HCT116 (cell line): Measurements from ENCODE around the gene GALM. TPM values are rescaled to one million over a fixed set of nuclear protein-coding genes. Genes with fewer than 3 reads are reported as not detected.
"Not testable (repeated sequence)": the region's sequence is repeated elsewhere in the genome, so short reads cannot be mapped to it uniquely, and the experiment has no call there.

ENCODE experiments used
- ATAC-seq: fragments of 200-7000 bp; cut with Tn5 transposase; 2 replicates; pipeline ENCODE4 v1.9.1; 2020; ENCODE audit warnings: mild to moderate bottlenecking, moderate library complexity
- BruUV-seq: library from RNA; stranded (reverse); fragments of 400-500 nt; replicated peaks from 2 replicates; lab custom pipeline; 2021; lab: Mats Ljungman, UMichigan
- CTCF ChIA-PET: fragments of 300-600 bp; sonication (Branson Sonifier 250); formaldehyde crosslinking; loops from one replicate; lab custom pipeline; 2021; ENCODE audit warnings: antibody characterized with exemption; lab: Charles Lee
- POLR2A ChIA-PET: fragments of 300-600, 350-600 bp; sonication (Branson Sonifier 250); formaldehyde crosslinking; loops from one replicate; lab custom pipeline; 2021; ENCODE audit warnings: antibody characterized with exemption; lab: Charles Lee
- RAD21 ChIA-PET, 2 experiments: fragments of 300-600 bp; sonication (Branson Sonifier 250); formaldehyde crosslinking; loops; one replicate each; lab custom pipeline; 2023; ENCODE audit warnings: low total read pairs in 2 of 2; ENCODE audit not compliant: uncharacterized antibody in 2 of 2, unreplicated experiment in 2 of 2, low non-redundant PET in 1 of 2; lab: Charles Lee
- DNase-seq: peaks from one replicate; pipeline ENCODE4 v3.0.0-alpha.2; 2010; ENCODE audit warnings: low read depth, low spot score
- H2AFZ ChIP-seq: fragments of 200-600 bp; shearing (Covaris generic), sonication (generic); 2 replicates; pipeline ENCODE4 v1.6.1; 2017; ENCODE audit warnings: low read depth, mixed run types, mixed read lengths, antibody characterized with exemption, low read length; ENCODE audit not compliant: poor library complexity, severe bottlenecking
- H3K27ac ChIP-seq: 2 replicates; pipeline ENCODE4 v1.5.1; 2012; ENCODE audit warnings: low read depth, low read length
- H3K27me3 ChIP-seq: fragments of 200-600 bp; sonication (generic); 2 replicates; pipeline ENCODE4 v1.6.1; 2016; ENCODE audit warnings: mixed run types, low read length, mixed read lengths; ENCODE audit not compliant: insufficient read depth
- H3K36me3 ChIP-seq, 2 experiments: fragments of 200-500 bp in 1 of 2; fragments of 200-600 bp in 1 of 2; sonication (Bioruptor generic) in 1 of 2; sonication (generic) in 1 of 2; 2 replicates each; pipeline versions ENCODE4 v1.5.1 to v1.6.1; 2014 to 2016; ENCODE audit warnings: low read length in 2 of 2, inconsistent platforms in 1 of 2, mixed read lengths in 1 of 2, mixed run types in 1 of 2; ENCODE audit not compliant: insufficient read depth in 2 of 2, control insufficient read depth in 1 of 2
- H3K4me1 ChIP-seq, 2 experiments: fragments of 200-600 bp in 1 of 2; sonication (generic) in 1 of 2; 2 replicates each; pipeline versions ENCODE4 v1.5.1 to v1.6.1; 2012 to 2017; ENCODE audit warnings: low read length in 2 of 2, inconsistent platforms in 1 of 2, mild to moderate bottlenecking in 1 of 2, mixed read lengths in 1 of 2, mixed run types in 1 of 2, moderate library complexity in 1 of 2; ENCODE audit not compliant: insufficient read depth in 2 of 2, control insufficient read depth in 1 of 2
- H3K4me2 ChIP-seq: fragments of 200-600 bp; sonication (generic); 2 replicates; pipeline ENCODE4 v1.6.1; 2017; ENCODE audit warnings: mixed run types, low read length, mixed read lengths
- H3K4me3 ChIP-seq, 2 experiments: fragments of 200-600 bp in 1 of 2; sonication (generic) in 1 of 2; replicated peaks in 1 of 2; 2 replicates each; pipeline ENCODE4 v1.5.1; 2011 to 2016; ENCODE audit warnings: low read length in 2 of 2, control low read depth in 1 of 2, low read depth in 1 of 2, mild to moderate bottlenecking in 1 of 2, mixed read lengths in 1 of 2, mixed run types in 1 of 2
- H3K79me2 ChIP-seq: fragments of 200-600 bp; sonication (generic); 2 replicates; pipeline ENCODE4 v1.6.1; 2017; ENCODE audit warnings: mild to moderate bottlenecking, mixed run types, low read length, moderate library complexity, mixed read lengths; ENCODE audit not compliant: insufficient read depth
- H3K9ac ChIP-seq: fragments of 200-600 bp; sonication (generic); 2 replicates; pipeline ENCODE4 v1.6.1; 2016; ENCODE audit warnings: low read length, mixed read lengths
- H3K9me2 ChIP-seq: fragments of 200-600 bp; sonication (generic), shearing (Covaris generic); 2 replicates; pipeline ENCODE4 v1.6.1; 2017; ENCODE audit warnings: mixed run types, mild to moderate bottlenecking, moderate library complexity; ENCODE audit not compliant: insufficient read depth
- H3K9me3 ChIP-seq, 2 experiments: fragments of 200-500 bp in 1 of 2; fragments of 200-600 bp in 1 of 2; sonication (Bioruptor generic) in 1 of 2; sonication (generic) in 1 of 2; 2 replicates each; pipeline ENCODE4 v1.6.1; 2014 to 2017; ENCODE audit warnings: low read length in 2 of 2, mixed read lengths in 2 of 2, inconsistent platforms in 1 of 2, low read depth in 1 of 2, mild to moderate bottlenecking in 1 of 2, mixed run types in 1 of 2, moderate library complexity in 1 of 2; ENCODE audit not compliant: control insufficient read depth in 1 of 2, insufficient read depth in 1 of 2
- H4K20me1 ChIP-seq: fragments of 200-600 bp; sonication (generic), shearing (Covaris generic); 2 replicates; pipeline ENCODE4 v1.6.1; 2017; ENCODE audit warnings: mixed run types, mild to moderate bottlenecking, moderate library complexity; ENCODE audit not compliant: insufficient read depth
- CBX3 ChIP-seq: IDR thresholded peaks from 2 replicates; pipeline ENCODE4 v1.6.1; 2012; ENCODE audit warnings: low read depth
- CEBPB ChIP-seq: IDR thresholded peaks from 2 replicates; pipeline ENCODE4 v1.6.1; 2012; ENCODE audit warnings: low read depth
- EGR1 ChIP-seq: IDR thresholded peaks from 2 replicates; pipeline ENCODE4 v1.6.1; 2012; ENCODE audit warnings: low read depth
- EZH2phosphoT487 ChIP-seq: fragments of 200-600 bp; IDR thresholded peaks from 2 replicates; pipeline ENCODE4 v1.6.1; 2018; ENCODE audit warnings: antibody characterized with exemption, borderline replicate concordance
- FOSL1 ChIP-seq: IDR thresholded peaks from 2 replicates; pipeline ENCODE4 v1.6.1; 2012; ENCODE audit warnings: low read depth
- JUND ChIP-seq: IDR thresholded peaks from 2 replicates; pipeline ENCODE4 v1.6.1; 2012
- POLR2A ChIP-seq: IDR thresholded peaks from 2 replicates; pipeline ENCODE4 v1.7.0; 2011; ENCODE audit warnings: borderline replicate concordance; ENCODE audit not compliant: insufficient read depth, insufficient read length; ENCODE audit errors: extremely low read depth
- POLR2AphosphoS5 ChIP-seq: IDR thresholded peaks from 2 replicates; pipeline ENCODE4 v1.6.1; 2011; ENCODE audit warnings: mild to moderate bottlenecking, low read depth, low read length, moderate library complexity
- RAD21 ChIP-seq: IDR thresholded peaks from 2 replicates; pipeline ENCODE4 v1.6.1; 2012; ENCODE audit warnings: low read depth, mild to moderate bottlenecking
- SP1 ChIP-seq: IDR thresholded peaks from 2 replicates; pipeline ENCODE4 v1.6.1; 2012; ENCODE audit warnings: low read depth
- SRF ChIP-seq: IDR thresholded peaks from 2 replicates; pipeline ENCODE4 v1.6.1; 2012; ENCODE audit warnings: low read depth
- TCF7L2 ChIP-seq: IDR thresholded peaks from 2 replicates; pipeline ENCODE4 v1.7.0; 2011; ENCODE audit warnings: borderline replicate concordance, inconsistent platforms; ENCODE audit not compliant: insufficient read depth, insufficient read length; ENCODE audit errors: extremely low read depth
- YY1 ChIP-seq: IDR thresholded peaks from 2 replicates; pipeline ENCODE4 v1.6.1; 2011; ENCODE audit warnings: low read length, low read depth, moderate library complexity, mild to moderate bottlenecking; ENCODE audit not compliant: insufficient replicate concordance; ENCODE audit errors: extremely low read depth
- ZFX ChIP-seq: fragments of 450-650 bp; IDR thresholded peaks from 2 replicates; pipeline ENCODE4 v1.6.1; 2017
- ZNF274 ChIP-seq: fragments of 200-500 bp; sonication (Bioruptor generic); IDR thresholded peaks from 2 replicates; pipeline ENCODE4 v1.6.1; 2014; ENCODE audit warnings: mild to moderate bottlenecking, low read depth, low read length, inconsistent platforms
- intact Hi-C: fragments of 100-400 bp; cut with micrococcal nuclease; formaldehyde crosslinking; loops from 2 replicates; pipeline ENCODE4 v1.10.0; 2022
- total RNA-seq: library from RNA; stranded (reverse); gene quantifications from one replicate; pipeline ENCODE4 v1.2.1, GENCODE V29; 2021; ENCODE audit not compliant: unreplicated experiment
- TF ChIP-seq, protein P1 (sequence below), 3 experiments: fragments of 200-600 bp in 1 of 3; sonication (generic) in 1 of 3; IDR thresholded peaks in 2 of 3; conservative IDR thresholded peaks in 1 of 3; 2 replicates each; pipeline ENCODE4 v1.5.1; 2012 to 2017; ENCODE audit warnings: low read depth in 2 of 3, low read length in 2 of 3, antibody characterized with exemption in 1 of 3, borderline replicate concordance in 1 of 3, control low read depth in 1 of 3, mild to moderate bottlenecking in 1 of 3, mixed read lengths in 1 of 3, mixed run types in 1 of 3, moderate library complexity in 1 of 3; ENCODE audit not compliant: insufficient read depth in 1 of 3
- TF ChIP-seq, protein P2 (sequence below): IDR thresholded peaks from 2 replicates; pipeline ENCODE4 v1.6.1; 2012
- TF ChIP-seq, protein P3 (sequence below): IDR thresholded peaks from 2 replicates; pipeline ENCODE4 v1.6.1; 2012; ENCODE audit warnings: low read depth
- TF ChIP-seq, protein P4 (sequence below): IDR thresholded peaks from 2 replicates; pipeline ENCODE4 v1.6.1; 2012

Gene GALM
- total RNA-seq, 1 experiment from 2014 or later = 10.2 TPM

DNA sequence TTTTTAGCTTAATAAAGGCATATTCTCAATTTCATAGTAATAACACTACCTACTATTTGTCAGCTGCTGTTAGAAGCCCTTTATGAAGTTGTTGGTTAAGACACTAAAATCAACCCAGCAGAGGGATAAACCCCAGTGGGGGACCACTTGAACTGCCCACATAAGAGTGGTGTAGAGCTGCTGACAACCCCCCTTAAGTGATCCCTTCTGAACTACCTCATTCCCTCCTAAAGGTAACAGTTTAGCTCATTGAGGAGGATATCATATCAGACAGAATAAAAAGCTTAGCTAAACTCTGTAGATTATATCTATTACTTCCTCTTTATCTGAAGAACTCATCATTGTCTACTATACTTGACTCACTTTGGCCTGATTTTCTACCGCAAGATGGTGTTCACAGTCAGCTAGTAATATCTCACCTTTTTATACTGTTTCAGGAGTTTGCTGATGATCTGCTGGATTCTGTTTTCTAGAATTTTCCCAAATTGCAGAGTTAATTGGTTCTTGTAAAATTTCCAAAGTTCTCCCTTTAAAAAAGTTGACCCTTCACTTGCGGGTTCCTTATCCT, 16.2 kb downstream of the GALM start:
- RAD21 ChIA-PET = no interaction called here
- no TSS peak for BruUV-seq
- intact Hi-C loops = no loop called here
- TF ChIP-seq ZNF274 = no peak
- TF ChIP-seq POLR2AphosphoS5 = no peak
- TF ChIP-seq POLR2A = no peak
- no peak for TF ChIP-seq FOSL1
- no peak for TF ChIP-seq SP1
- no peak for TF ChIP-seq JUND
- no peak for TF ChIP-seq YY1
- no peak for TF ChIP-seq ZFX
- TF ChIP-seq, protein P1, sequence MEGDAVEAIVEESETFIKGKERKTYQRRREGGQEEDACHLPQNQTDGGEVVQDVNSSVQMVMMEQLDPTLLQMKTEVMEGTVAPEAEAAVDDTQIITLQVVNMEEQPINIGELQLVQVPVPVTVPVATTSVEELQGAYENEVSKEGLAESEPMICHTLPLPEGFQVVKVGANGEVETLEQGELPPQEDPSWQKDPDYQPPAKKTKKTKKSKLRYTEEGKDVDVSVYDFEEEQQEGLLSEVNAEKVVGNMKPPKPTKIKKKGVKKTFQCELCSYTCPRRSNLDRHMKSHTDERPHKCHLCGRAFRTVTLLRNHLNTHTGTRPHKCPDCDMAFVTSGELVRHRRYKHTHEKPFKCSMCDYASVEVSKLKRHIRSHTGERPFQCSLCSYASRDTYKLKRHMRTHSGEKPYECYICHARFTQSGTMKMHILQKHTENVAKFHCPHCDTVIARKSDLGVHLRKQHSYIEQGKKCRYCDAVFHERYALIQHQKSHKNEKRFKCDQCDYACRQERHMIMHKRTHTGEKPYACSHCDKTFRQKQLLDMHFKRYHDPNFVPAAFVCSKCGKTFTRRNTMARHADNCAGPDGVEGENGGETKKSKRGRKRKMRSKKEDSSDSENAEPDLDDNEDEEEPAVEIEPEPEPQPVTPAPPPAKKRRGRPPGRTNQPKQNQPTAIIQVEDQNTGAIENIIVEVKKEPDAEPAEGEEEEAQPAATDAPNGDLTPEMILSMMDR (IDR thresholded peaks at IDR 0.05 in 2 of 3, conservative IDR thresholded peaks at IDR 0.05 in 1 of 3; ENCODE audit: borderline replicate concordance in 1 of 3, insufficient read depth in 1 of 3, low read depth in 2 of 3, low read length in 2 of 3) = no peak
- TF ChIP-seq RAD21 = no peak
- no peak for TF ChIP-seq SRF
- no peak for TF ChIP-seq CBX3
- no peak for TF ChIP-seq EZH2phosphoT487
- no peak for TF ChIP-seq CEBPB
- TF ChIP-seq, protein P2, sequence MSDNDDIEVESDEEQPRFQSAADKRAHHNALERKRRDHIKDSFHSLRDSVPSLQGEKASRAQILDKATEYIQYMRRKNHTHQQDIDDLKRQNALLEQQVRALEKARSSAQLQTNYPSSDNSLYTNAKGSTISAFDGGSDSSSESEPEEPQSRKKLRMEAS = no peak
- TF ChIP-seq EGR1 = no peak
- TF ChIP-seq, protein P3, sequence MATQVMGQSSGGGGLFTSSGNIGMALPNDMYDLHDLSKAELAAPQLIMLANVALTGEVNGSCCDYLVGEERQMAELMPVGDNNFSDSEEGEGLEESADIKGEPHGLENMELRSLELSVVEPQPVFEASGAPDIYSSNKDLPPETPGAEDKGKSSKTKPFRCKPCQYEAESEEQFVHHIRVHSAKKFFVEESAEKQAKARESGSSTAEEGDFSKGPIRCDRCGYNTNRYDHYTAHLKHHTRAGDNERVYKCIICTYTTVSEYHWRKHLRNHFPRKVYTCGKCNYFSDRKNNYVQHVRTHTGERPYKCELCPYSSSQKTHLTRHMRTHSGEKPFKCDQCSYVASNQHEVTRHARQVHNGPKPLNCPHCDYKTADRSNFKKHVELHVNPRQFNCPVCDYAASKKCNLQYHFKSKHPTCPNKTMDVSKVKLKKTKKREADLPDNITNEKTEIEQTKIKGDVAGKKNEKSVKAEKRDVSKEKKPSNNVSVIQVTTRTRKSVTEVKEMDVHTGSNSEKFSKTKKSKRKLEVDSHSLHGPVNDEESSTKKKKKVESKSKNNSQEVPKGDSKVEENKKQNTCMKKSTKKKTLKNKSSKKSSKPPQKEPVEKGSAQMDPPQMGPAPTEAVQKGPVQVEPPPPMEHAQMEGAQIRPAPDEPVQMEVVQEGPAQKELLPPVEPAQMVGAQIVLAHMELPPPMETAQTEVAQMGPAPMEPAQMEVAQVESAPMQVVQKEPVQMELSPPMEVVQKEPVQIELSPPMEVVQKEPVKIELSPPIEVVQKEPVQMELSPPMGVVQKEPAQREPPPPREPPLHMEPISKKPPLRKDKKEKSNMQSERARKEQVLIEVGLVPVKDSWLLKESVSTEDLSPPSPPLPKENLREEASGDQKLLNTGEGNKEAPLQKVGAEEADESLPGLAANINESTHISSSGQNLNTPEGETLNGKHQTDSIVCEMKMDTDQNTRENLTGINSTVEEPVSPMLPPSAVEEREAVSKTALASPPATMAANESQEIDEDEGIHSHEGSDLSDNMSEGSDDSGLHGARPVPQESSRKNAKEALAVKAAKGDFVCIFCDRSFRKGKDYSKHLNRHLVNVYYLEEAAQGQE = no peak
- TF ChIP-seq TCF7L2 = no peak
- TF ChIP-seq, protein P4, sequence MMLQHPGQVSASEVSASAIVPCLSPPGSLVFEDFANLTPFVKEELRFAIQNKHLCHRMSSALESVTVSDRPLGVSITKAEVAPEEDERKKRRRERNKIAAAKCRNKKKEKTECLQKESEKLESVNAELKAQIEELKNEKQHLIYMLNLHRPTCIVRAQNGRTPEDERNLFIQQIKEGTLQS = no peak
- ATAC-seq (no peak), DNase-seq (no peak)
- no peaks in the 10 kb centered on the region for H3K4me1 ChIP-seq
- no peak overlapping the region for H3K4me3 ChIP-seq
- H3K27ac ChIP-seq = no peak overlapping the region
- no peaks in the 10 kb centered on the region for H3K79me2 ChIP-seq
- no peaks in the 10 kb centered on the region for H3K9me3 ChIP-seq
- CTCF ChIA-PET = no interaction called here
- H2AFZ ChIP-seq = no peak overlapping the region
- no peaks in the 10 kb centered on the region for H3K9me2 ChIP-seq
- H3K36me3 ChIP-seq = no peaks in the 10 kb centered on the region
- H3K9ac ChIP-seq = no peak overlapping the region
- no peaks in the 10 kb centered on the region; the same call in 1 of the 2 replicates for H4K20me1 ChIP-seq
- H3K4me2 ChIP-seq = no peak overlapping the region
- POLR2A ChIA-PET = no interaction called here
- H3K27me3 ChIP-seq = no peaks in the 10 kb centered on the region

DNA sequence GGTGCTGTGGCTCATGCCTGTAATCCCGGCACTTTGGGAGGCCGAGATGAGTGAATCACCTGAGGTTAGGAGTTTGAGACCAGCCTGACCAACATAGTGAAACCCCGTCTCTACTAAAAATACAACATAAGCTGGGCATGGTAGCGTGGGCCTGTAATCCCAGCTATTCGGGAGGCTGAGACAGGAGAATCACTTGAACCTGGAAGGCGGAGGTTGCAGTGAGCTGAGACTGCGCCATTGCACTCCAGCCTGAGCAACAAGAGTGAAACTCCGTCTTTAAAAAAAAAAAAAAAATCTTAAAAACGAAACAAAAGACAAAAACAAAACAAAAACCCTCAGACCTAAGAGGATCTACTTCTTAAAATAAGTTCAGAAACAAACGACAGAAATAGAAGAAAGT, 16.7 kb downstream of the GALM start:
- H2AFZ ChIP-seq, H3K27me3 ChIP-seq, intact Hi-C loops, H4K20me1 ChIP-seq, H3K36me3 ChIP-seq, H3K4me1 ChIP-seq, CTCF ChIA-PET, H3K9me2 ChIP-seq, RAD21 ChIA-PET, H3K79me2 ChIP-seq, H3K27ac ChIP-seq, H3K9ac ChIP-seq, H3K9me3 ChIP-seq, H3K4me3 ChIP-seq, H3K4me2 ChIP-seq, DNase-seq, POLR2A ChIA-PET, ATAC-seq, BruUV-seq: not testable (repeated sequence)
